C4-2B (cell line): Measurements from ENCODE around the gene MED25.

Experiments used
- ZFX ChIP-seq: fragments of 450-650 bp; IDR thresholded peaks from 2 replicates; pipeline ENCODE4 v1.6.1; 2017
- TF ChIP-seq, protein P1 (sequence below): fragments of 450-650 bp; conservative IDR thresholded peaks from 2 replicates; pipeline ENCODE4 v1.5.1; 2017; ENCODE audit warnings: mild to moderate bottlenecking

GRCh38 chr19:49771674-49772139 is 46.4 kb upstream of the MED25 start:
- TF ChIP-seq, protein P1, sequence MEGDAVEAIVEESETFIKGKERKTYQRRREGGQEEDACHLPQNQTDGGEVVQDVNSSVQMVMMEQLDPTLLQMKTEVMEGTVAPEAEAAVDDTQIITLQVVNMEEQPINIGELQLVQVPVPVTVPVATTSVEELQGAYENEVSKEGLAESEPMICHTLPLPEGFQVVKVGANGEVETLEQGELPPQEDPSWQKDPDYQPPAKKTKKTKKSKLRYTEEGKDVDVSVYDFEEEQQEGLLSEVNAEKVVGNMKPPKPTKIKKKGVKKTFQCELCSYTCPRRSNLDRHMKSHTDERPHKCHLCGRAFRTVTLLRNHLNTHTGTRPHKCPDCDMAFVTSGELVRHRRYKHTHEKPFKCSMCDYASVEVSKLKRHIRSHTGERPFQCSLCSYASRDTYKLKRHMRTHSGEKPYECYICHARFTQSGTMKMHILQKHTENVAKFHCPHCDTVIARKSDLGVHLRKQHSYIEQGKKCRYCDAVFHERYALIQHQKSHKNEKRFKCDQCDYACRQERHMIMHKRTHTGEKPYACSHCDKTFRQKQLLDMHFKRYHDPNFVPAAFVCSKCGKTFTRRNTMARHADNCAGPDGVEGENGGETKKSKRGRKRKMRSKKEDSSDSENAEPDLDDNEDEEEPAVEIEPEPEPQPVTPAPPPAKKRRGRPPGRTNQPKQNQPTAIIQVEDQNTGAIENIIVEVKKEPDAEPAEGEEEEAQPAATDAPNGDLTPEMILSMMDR = no peak
- no peak for TF ChIP-seq ZFX
